ENCODE results near the gene PCAT6.

The PCAT6 gene

DNA sequence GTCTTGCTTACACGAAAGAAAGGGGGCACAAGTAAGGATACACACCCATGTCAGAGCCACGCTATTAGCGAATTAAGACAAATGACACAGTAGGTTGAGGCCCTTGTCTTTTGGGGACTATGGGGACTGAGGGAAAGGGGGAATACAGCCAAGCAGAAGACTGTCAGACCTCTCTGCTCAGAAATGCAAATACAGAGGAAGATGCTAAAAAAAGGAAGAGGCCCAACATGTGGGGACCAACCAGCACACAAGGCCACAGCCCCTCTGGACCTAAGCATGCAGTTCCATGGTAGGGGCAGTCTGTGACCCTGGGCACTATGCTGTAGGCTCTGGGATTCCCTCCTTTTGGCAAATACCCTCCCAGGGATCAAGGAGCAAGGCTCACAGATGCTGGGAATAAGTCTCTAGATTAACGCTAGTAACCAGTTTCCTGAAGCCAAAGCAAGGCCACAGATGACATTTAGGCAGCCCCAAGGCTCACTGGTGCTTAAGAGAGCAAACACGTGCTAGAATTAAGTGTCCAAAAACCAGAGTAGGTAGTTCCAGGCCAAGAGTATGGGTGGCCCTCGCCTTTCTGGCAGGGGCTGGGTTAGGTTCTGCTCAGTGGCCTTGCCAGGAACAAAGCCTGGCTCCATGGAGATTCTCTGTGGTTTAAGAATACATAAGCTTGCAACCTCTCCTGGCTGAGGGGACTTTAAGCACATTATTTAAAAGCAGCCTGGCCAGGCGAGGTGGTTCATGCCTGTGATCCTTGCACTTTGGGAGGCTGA is 40.0 kb downstream of the PCAT6 start:
- DNase-seq: no peak

DNA sequence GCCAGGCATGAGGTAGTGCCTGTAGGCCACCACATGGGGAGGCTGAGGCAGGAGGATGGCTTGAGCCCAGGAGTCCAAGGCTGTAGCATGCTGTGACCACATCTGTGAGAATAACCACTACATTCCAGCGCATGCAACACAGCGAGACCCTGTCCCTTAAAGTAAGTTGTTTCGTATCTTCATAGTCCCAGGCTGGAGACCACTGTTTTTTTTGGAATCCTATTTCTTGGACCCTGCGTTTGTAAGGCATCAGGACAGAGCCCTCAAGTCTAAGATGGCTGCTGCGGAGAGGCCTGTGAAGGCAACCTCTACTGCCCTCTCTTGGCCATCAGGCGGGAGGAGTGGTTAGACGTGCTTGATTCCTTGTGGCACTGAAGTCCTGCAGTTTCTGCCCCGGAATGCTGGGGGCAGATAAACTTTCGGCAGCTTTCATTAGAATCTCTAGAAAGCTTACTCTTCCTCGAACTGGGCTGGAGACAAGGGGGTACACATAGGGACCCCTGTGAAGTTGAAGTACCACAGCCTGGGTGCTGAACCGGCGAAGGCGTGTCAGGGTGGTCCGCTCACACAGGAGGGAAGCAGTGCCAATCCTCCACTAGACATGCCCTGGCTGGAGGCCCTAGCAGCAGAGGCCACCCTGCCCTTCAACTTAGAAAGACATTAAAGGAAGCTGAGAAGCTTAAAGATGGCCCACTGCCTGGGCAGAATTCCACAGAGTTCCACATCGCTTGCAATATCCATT is 41.6 kb downstream of the PCAT6 start:
- DNase-seq: peak in 1 of 2 experiments; percentile 25

DNA sequence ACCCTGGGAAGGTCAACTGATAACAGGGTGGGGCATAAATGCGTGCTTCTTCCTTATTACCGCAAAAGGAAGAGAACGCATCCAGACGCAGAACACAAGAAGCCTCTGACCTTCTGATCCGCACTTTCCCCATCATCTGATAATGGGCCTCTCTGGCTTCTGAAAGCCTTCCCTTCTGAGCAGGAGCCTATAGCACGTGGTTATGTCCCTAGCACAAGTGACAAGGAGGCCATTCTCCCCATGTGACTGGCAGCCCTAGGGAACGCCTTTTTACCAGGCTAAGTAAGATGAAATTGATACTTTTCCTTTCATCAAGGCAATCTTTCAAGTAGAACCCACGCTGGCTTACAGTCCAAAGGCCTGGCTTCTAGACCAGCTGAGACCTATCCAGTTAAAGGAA is 44.0 kb downstream of the PCAT6 start:
- DNase-seq: no peak

DNA sequence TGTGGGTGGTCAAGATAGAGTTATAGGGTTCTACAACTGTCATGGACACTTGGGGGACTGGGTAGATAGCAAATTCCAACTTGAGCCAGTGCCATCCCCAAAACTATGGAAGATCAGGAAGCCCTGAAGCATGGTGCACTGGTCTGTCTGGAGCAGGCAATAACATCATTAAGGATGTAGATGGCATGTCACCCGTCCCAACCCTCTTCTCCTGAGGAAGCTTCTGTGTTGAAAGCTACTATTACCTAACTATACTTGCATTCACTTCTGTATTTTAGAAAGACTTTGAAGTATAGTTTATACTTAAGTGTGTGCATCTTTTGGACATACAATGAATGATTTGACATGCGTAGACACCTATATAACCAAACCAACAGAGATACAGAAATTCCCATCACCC is 45.3 kb downstream of the PCAT6 start:
- no peak for DNase-seq

DNA sequence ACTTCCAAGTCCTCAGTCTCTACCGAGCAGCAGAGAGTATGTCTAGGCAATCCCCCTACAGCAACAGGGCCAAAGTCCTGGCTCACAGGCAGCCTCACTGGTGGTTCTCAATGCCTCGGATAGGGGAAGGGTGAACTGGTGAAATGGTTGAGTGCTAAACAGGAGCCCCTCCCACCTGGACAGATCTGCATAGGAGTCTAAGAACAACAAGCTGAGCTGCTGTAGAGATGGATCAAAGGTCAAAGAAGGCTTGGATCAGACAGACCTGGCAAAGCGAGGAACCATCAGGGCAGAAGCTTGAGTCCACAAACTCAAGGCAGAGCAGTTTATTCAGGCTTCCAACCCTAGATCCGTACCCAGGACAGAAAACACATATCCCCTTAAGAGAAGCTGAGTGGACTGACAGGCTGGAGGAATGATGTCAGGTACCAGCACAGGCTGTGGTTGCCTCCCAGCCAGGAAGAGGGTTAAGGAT is 46.4 kb downstream of the PCAT6 start:
- no peak for DNase-seq

DNA sequence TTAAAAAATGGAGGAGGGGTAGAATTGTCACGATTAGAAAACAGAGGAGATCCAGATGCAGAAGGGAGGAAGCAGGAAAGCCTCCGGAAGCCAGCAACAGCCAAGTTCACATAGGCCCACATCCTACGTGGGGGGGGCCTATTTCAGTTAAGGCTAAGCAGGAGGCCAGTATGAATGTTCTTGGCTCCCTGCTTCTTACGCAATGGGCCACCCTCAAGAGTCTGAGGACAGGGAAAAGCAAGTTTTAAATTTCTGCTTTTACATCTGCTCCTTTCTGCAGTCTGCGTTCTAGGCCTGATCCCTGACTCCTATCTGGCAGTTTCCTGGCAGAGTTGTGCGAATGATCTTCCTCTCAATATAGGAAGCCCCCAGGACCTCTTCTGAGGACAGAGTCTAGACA is 47.6 kb downstream of the PCAT6 start:
- DNase-seq: no peak

DNA sequence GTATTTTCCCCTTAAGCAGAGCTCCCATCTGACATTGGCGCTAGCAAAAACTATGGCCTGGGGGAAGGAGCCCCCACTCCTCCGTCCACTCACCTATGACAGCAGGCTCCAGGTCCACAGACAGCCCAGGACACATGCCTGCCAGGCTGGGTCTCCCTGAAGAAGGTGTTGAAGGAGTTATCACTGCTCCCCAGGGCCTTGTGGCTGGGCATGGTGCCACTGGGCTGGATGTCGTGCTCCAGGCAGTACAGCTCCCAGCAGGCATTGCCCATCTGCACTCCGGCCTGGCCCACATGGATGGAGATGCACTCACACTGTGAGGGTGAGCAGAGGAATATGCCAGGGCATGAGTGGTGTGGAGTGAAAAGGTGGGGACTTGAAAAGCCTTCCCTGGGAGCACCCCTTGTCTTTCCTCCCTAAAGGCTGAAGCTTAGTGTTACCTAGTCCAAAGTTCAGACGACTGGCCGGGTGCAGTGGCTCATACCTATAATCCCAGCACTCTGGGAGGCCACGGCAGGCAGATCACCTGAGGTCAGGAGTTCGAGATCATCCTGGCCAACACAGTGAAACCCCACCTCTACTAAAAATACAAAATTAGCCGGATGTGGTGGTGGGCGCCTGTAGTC is 48.1 kb downstream of the PCAT6 start:
- DNase-seq: no peak

DNA sequence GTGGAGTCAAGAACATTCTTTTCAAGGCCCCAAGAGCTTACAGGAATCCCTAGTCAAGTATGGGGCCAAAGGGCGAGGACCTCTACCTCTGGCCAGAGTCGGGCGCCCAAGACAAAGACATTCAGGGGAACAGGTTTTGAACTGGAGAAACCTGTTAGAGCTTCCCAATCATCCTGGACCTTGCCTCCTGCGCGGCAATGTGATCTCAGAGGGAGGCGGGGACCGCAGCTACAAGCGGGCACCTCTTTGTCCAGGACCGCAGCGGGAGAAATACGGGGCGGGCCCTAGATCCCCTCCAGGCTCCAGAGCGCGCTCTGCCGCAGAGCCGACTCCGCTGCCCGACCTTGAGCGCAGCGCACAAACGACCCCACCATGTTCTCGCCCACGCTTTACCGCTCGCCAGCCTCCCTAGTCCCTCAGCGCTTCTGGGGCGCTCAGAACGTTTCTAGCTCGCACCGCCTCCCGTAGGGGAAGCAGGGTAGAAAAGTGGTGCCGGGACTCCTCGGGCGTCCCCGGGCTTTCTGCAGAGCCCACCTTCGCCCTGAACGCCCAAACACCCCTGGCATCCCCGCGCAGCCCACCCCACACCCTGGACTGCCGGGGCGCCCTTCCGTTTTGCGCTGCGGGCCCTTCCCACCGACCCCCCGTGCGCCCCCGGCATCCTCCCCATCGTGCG is 50.1 kb downstream of the PCAT6 start:
- DNase-seq: peak; percentile 67 to 76
